GM15510 (cell line): Measurements from ENCODE around the gene BCL7C.

Experiments used
- POLR2A ChIP-seq: IDR thresholded peaks from 3 replicates; pipeline ENCODE4 v1.6.1; 2011; ENCODE audit warnings: borderline replicate concordance; ENCODE audit not compliant: insufficient read length; ENCODE audit errors: extremely low read depth

The BCL7C gene

DNA sequence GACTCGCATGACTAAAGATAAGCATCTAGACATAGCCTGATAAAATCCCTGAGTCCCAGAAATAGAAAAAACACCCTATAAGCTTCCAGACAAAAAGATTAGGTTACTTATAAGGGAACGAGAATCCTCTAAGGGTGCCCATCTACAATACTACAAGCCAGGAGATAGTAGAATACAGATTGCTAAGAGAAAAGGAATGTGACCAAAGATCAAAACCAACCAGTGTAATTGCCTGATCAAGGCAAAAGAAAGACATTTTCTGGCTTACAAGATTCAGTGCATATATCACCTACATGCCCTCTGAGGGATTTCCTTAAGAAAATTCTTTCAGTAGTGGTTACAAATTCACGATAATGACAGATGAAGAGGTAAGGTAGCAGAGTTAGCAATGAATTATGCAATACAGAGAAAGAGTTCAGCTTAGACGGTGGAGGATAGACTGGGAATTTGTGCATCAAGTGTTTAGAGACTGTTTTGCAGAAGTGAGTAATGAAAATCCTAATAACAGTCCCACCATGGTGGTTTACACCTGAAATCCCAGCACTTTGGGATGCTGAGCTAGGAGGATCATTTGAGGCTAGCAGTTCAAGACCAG lies 35.0 kb downstream of the BCL7C start:
- no peak for TF ChIP-seq POLR2A

DNA sequence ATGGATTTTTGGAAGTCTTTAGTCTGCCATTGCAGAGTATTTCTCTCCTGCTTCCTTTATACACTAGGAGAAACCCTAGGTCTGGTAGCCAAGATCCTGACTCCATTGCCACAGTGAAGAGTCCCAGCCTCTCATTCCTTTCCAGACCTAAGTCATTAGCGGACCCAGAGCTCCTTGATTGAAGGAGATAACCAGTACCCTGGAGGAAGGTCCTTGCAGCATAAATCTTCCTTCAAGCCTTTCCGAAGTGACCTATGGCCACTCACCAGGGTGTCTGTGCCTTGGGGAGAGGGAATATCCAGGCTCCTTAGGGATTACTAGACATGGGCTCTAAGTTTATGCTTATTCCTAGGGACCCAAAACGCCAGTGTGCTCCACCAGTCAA lies 35.8 kb downstream of the BCL7C start:
- no peak for TF ChIP-seq POLR2A

DNA sequence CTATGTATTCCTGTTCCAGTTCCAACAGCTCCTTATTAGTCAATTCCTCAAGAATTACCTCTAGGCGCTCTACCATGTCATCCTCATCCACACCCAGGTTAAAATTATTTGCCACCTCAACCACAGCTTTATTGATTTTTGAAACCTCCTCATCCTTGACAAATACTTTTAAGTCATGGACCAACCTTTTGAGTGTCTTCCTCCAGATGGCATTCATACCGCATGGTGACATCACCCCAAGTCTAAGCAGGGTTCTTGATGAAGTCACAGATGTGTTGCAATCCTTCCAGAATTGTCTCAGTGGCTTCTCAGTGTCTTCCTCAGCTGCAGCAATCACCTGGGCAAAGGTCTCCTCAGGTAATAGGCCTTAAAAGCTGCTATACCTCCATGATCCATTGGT lies 40.1 kb downstream of the BCL7C start:
- TF ChIP-seq POLR2A = no peak

DNA sequence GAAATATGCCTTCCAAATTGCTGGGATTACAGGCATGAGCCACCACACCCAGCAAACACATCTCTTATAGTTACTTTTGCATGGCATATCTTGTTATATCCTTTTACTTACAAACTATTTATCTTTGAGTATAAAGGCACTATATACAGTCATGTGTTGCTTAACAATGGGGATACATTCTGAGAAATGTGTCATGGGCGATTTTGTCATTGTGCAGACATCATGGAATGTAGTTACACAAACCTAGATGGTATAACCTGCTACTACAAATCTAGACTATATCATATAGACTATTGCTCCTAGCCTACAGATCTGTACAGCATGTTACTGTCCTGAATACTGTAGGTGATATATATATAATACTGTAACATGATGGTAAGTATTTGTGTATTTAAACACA lies 43.6 kb downstream of the BCL7C start:
- TF ChIP-seq POLR2A = no peak

DNA sequence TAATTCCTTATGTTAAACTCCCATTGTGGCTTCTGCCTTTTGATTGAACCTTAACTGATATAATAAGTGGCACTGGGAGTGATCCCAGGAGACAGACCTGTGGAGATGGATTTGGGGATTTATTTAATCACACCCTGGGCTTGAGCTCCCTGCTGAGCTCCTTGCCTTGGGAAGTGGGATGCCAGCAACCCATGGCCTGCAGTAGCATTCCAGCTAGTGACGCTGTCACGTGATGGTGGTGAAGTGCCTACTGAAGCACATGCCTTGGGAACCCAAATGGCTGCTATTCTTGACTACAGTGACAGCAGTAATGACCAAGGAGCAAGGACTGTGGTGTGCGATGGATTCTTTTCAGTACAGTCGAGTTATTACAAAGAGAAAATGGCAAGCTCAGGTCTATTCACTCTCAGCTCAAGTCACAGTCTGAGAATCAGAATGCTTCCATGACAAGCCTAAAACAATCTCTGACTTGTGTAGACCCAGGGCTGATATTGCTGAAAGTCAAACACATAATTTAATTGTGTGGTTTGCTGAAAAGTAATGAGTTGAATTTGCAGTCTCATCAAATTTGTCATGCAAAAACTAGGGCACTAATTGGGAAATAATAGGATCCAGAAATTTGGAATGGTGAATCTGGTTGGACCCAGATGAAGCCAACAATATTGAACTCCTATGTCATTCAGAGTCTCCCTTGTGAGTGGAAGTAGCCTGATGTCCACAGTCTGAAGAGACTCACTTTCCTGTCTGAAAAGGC lies 47.1 kb downstream of the BCL7C start:
- TF ChIP-seq POLR2A = no peak

DNA sequence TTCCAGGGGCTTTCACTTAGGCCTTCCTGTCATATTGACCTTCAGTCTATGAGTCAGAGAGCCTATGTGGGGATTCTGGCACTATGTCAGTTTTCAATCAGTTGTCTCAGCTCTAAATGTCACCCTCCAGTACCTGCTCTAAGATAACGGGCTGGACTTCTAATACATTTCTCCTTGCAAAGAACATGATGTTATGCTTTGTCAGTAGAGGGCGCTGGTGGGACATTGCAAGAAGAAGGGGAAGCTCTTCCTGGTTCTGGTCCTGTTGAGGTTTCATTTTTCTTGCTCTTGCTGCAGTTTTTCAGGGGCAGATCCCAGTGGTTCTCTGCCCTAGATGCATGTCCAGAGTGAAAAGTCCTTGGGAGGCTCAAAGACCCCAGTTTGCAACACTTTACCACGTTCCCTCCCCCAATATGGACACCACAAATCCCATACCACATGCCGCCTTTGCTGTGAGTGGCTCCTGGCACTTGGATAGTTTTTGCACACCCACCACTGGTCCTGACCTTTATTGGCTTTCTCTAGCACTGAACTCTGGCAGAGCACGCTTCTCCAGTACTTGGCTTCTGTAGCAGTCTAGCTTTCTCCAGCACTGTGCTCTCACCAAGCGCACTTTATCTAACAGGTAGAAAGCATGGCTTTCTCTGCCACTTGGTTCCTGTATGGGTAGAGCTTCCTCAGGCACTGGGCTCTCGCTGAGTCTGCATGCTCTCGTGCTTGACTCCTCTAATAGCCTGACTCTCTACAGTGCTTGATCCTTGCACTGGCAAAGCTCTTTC lies 49.0 kb downstream of the BCL7C start:
- TF ChIP-seq POLR2A = no peak

DNA sequence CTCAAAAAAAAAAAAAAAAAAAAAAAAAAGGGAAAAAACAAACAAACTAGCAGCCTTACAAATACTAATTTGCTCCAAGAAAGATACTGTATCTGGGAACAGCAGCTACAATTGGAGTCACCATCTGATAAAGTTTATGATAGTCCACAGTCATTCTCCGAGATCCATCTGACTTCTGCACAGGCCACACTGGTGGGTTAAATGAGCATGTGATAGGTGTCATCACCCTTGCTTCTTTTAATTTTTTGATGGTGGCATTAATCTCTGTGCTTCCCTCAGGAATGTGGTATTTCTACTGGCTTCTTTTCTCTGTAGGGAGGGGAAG lies 49.6 kb downstream of the BCL7C start:
- no peak for TF ChIP-seq POLR2A

DNA sequence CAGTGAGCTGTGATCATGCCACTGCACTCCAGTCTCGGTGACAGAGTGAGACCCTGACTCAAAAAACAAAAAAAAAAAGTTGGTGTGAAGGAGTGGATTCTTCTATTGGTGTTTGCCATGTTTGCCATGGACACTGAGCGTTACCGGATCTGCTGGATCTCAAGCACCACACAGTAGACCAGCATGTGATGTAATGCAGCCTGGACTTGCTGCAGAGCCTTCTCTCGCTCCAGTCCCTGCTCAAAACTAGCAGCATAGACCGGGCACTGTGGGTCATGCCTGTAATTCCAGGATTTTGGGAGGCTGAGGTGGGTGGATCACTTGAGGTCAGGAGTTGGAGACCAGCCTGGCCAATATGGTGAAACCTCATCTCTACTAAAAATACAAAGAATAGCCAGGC lies 50.4 kb downstream of the BCL7C start:
- TF ChIP-seq POLR2A = no peak

DNA sequence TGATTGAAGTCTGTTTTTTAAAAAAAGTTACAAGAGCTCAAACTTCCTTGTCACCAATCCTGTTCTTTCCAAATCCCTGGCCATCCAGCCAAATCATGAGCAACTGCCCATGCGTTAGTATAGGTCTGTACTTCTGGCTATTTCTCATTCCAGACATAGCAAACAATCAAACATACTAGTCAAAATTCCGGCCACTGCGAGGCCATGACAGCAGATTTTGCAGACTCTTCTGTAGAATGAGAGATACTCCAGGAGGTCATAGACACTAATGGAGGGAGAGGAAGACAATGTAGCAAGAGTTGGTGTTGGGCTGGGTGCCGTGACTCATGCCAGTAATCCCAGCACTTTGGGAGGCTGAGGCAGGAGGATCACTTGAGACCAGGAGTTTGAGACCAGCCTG lies 50.9 kb downstream of the BCL7C start:
- no peak for TF ChIP-seq POLR2A

DNA sequence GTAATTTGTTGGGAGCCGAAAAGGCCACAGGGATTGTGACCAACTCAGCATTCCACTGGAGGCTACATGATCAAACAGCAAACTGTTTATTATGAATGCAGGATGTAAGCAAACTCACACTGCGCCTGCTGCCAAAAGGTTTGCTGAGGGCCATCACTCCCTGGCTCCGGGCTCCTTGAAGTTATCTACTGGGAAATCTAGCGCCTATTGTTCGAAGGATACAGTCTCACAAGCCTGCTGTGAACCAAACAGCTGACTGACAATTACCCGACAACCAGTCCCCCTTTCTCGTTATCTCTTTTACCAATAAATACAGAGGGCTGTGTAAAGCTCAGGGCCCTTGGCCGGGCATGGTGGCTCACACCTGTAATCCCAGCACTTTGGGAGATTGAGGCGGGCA lies 52.5 kb downstream of the BCL7C start:
- no peak for TF ChIP-seq POLR2A

DNA sequence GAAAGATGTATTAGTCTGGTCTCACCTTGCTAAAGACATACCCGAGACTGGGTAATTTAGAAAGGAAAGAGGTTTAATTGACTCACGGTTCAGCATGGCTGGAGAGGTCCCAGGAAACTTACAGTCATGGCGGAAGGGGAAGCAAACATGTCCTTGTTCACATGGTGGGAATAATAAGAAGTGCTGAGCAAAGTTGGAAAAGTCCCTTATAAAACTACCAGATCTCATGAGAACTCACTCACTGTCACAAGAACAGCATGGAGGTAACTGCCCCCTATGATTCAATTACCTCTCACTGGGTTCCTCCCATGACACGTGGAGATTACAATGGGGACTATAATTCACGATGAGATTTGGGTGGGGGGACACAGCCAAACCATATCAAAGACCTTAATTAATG lies 53.3 kb downstream of the BCL7C start:
- TF ChIP-seq POLR2A = no peak

DNA sequence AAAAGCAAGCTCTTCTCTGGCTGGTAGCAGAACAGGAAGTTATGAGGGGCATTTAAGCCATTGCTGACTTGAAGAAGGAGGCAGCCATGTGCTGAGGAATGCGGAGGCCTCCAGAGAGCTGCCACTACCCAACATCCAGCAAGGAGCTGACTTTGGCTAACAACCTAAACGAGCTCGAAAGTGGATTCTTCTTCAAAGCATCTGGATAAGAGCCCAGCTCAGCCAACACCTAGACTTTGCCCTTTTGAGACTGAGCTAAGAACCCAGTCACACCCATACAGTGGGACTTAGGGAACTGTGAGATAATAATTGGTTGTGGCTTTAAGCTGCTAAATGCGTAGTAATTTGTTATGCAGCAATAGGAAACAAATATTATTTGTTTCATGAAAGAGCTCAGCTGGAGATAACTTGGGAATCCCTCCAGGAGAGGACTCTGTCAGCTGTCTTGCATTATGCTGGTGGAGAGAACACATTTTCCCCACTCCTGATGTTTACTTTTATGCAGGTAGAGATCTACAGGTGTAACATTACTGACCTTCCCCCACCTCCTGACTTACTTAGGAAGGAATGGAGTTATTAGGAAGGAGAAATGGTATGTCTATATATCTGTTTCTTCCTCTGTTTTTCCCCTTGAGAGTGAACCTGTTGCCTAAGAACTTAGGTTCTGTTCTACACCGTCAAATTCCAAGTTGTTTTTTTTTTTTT lies 54.2 kb downstream of the BCL7C start:
- no peak for TF ChIP-seq POLR2A

DNA sequence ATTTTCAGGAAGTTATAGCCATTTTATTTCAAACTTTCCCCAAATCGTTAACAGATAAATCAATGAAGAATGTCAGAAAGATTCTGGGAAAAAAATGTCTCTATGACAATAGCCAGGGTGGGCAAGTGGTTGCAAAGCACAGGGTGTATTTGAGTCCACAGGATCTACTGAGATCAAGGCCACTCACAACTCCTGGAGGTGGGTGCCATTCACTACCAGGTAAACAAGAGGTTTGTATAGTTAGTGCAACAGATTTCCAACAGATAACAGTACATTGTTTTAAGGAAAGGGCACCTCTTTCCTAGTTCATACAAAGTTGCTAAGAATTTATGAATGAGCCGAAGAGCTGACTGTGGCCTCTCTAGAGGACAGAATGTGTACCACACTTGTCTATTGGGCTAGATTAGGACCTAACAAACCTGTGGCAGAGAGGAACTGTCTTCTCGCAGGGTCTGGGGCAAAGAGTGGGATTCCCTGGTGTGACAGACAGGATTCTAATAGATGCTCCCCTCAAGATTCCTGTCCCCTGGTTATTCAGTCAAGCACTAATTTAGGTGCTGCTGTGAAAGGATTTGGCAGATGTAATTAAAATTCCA lies 54.9 kb downstream of the BCL7C start:
- TF ChIP-seq POLR2A = no peak

DNA sequence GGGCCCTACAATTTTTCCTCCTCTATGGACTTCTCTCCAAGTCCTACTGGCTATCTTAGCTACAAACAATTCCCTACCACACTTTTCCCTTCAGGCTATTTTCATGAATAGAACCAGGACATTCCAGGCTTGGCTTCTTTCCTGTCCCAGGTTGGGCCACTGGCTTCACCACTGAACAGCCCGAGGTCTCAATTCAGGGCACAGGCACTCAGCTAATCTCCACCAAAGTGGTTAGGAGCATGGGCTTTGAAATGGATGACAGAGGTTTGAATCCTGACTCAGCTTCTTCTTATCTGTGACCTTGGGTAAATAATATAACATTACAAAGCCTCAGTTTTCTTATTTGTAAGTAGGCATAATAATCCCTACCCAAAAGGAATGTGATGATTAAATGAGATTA lies 56.0 kb downstream of the BCL7C start:
- TF ChIP-seq POLR2A = no peak
